Measurements from ENCODE around the gene LBX2.
A peak's percentile ranks its signal among the peaks of the same experiment; 100 is the strongest.
"Not testable (repeated sequence)": the region's sequence is repeated elsewhere in the genome, so short reads cannot be mapped to it uniquely, and the experiment has no call there.

LBX2 gene

GRCh38 chr2:74481961-74482800 lies 17.2 kb downstream of the LBX2 start:
- peak; percentile 71 for DNase-seq

- DNase-seq = no peak
Measured at GRCh38 chr2:74481431-74481830, 18.0 kb downstream of the LBX2 start.

GRCh38 chr2:74474899-74475298 lies 24.5 kb downstream of the LBX2 start:
- no peak for DNase-seq

GRCh38 chr2:74474481-74474880 lies 24.9 kb downstream of the LBX2 start:
- no peak for DNase-seq

- DNase-seq = no peak
Measured at GRCh38 chr2:74472945-74473258, 26.5 kb downstream of the LBX2 start.

- peak; percentile 98 for DNase-seq
Measured at GRCh38 chr2:74472086-74472944, 27.1 kb downstream of the LBX2 start, which contains the start of gene MRPL53. TSS of gene MRPL53 (minus strand) at chr2:74472680. CDS start at chr2:74472660, 20 bp downstream.

- no peak for DNase-seq
Measured at GRCh38 chr2:74471332-74472065, 27.9 kb downstream of the LBX2 start.

- DNase-seq = not testable (repeated sequence)
Measured at GRCh38 chr2:74470742-74471141, 28.7 kb downstream of the LBX2 start.

GRCh38 chr2:74464406-74464805 lies 35.0 kb downstream of the LBX2 start:
- no peak for DNase-seq

- DNase-seq = no peak
Measured at GRCh38 chr2:74462786-74463105, 36.7 kb downstream of the LBX2 start.

- no peak for DNase-seq
Measured at GRCh38 chr2:74462054-74462785, 37.2 kb downstream of the LBX2 start.

- DNase-seq = no peak
Measured at GRCh38 chr2:74461187-74462053, 38.0 kb downstream of the LBX2 start.

- DNase-seq = not testable (repeated sequence)
Measured at GRCh38 chr2:74460187-74460586, 39.2 kb downstream of the LBX2 start.

GRCh38 chr2:74459503-74460118 lies 39.8 kb downstream of the LBX2 start:
- DNase-seq = not testable (repeated sequence)

GRCh38 chr2:74458938-74459363 lies 40.5 kb downstream of the LBX2 start:
- no peak for DNase-seq

- peak; percentile 96 for DNase-seq
Measured at GRCh38 chr2:74458132-74458937, 41.1 kb downstream of the LBX2 start, which contains the start of gene WBP1. TSS of gene WBP1 (plus strand) at chr2:74458438. CDS start at chr2:74458603, 165 bp downstream.

- peak; percentile 70 for DNase-seq
Measured at GRCh38 chr2:74457549-74458131, 41.8 kb downstream of the LBX2 start.

- DNase-seq = no peak
Measured at GRCh38 chr2:74457129-74457548, 42.3 kb downstream of the LBX2 start.

GRCh38 chr2:74454654-74455511 lies 44.5 kb downstream of the LBX2 start, which contains the start of gene INO80B:
TSS of gene INO80B (plus strand) at chr2:74455087. CDS start at chr2:74455117, 30 bp downstream.
- peak; percentile 97 for DNase-seq

All from activated CD4-positive, CD25-positive, alpha-beta regulatory T cell treated with anti-CD3 and anti-CD28 coated beads, Interleukin-2, amount 50 U/mL, for 72 hours (primary cell).